ENCODE measurements around the gene ANTXR2.

DNA sequence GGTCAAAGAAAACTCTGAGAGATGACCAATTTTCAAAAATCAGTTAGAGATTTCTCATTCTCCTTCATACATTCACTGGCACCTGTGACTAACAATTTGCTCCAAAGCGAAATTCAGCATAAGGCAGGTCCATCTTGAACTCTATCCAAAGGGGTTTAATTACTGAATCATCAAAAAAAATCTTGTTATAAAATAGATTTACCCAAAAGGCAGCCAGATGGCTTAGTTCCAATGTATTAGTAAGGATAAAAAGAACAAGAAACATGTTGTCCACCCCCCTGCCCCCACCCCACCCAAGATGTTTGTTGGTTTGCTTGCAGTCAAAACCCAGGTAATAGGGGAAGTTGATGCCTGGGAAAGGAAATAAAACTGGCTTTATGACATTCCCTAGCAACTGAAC, 200.3 kb downstream of the ANTXR2 start:
- TF ChIP-seq ZNF274 (IDR thresholded peaks at IDR 0.05; ENCODE audit: borderline replicate concordance, low read depth, low read length), result no peak
- TF ChIP-seq NFE2L1 (tag; IDR thresholded peaks at IDR 0.05; ENCODE audit: borderline replicate concordance, low read depth), result no peak
- no peak for TF ChIP-seq HDAC2 (IDR thresholded peaks at IDR 0.05)
- TF ChIP-seq POLR2A (conservative IDR thresholded peaks at IDR 0.05), result no peak
- TF ChIP-seq, protein P1, sequence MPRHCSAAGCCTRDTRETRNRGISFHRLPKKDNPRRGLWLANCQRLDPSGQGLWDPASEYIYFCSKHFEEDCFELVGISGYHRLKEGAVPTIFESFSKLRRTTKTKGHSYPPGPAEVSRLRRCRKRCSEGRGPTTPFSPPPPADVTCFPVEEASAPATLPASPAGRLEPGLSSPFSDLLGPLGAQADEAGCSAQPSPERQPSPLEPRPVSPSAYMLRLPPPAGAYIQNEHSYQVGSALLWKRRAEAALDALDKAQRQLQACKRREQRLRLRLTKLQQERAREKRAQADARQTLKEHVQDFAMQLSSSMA (CRISPR knock-in tag; IDR thresholded peaks at IDR 0.05), result no peak
- no peak for TF ChIP-seq CBX2 (IDR thresholded peaks at IDR 0.05; ENCODE audit: insufficient read depth, low read length, poor library complexity, severe bottlenecking)

Data from K562 (cell line).